NCI-H524 treated with DMSO at 0.1 percent for 48 hours (cell line): ENCODE data around the gene ARFRP1.

Source experiments
- DNase-seq: peaks from one replicate; lab custom pipeline; 2025; lab: John Stamatoyannopoulos, UW

The ARFRP1 gene

DNA sequence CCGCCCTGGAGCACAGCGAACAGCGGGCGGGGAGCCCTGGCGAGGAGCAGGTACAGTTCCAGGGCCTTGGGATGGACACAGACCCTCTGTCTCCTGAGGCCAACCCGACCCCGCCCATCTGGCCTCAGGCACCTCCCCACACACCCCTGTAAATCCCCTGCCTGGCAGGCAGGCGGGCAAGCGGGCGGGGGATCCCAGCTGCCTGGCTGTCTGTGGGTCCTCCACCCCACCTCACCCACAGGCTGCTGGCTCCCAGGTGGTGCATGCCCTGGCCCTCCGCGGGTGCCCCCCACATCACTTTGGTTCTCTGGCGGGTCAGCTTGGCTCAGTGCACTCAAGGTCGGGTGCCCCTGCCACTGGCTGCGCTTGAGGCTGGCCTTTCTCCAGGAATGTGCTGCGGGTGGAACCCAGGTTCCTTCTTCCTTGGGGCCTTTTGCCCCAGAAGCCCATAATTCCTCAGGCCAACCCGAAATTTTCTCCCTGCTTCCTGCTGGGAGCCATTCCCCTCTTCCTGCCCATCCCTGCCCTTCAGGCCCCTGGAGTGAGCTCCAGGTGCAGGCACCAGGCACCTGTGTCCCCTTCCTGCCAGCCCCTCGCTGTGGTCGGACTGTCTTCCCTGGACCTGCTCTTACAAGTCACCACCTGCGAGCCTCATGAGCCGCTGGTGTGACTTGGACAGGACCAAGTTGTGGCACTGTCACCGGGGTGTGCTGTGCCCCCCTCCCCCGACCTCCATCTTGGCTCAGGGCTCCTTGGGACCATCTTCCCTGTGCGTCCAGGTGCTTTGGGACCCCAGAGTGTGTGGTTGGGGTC, 16.7 kb downstream of the ARFRP1 start:
- DNase-seq = no peak

DNA sequence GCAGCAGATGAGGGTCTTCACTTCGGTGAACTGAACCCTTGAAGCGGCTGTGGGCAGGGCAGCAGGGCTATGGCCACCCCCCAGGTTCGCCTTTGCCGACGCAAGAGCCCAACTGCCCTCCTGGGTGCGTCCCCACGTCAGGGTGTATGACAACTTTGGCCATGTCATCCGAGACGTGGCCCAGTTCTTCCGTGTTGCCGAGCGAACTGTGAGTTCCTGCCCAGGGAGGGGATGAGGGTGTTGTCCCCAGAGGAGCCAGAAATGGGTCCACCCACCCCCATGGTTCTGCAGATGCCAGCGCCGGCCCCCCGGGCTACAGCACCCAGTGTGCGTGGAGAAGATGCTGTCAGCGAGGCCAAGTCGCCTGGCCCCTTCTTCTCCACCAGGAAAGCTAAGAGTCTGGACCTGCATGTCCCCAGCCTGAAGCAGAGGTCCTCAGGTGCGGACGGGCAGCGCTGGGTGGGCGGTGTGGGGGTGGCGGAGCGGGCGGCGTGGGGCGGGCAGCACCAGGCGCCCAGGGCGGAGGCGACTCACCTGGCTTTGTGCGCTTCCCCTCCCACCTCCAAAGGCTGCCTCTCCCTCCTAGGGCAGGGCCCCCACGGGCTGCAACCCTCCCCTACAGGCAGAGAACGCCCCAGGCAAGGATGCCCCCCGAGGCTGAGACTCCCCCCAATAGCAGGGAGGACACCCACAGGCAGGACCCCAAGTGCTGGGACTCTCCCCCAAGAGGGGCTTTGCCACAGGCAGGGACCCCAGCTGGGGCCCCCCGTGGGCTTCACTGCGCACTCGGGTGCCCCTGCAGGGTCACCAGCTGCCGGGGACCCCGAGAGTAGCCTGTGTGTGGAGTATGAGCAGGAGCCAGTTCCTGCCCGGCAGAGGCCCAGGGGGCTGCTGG, 17.5 kb downstream of the ARFRP1 start:
- no peak for DNase-seq

GRCh38 chr20:63689046-63690002, 18.5 kb downstream of the ARFRP1 start:
- no peak for DNase-seq

DNA sequence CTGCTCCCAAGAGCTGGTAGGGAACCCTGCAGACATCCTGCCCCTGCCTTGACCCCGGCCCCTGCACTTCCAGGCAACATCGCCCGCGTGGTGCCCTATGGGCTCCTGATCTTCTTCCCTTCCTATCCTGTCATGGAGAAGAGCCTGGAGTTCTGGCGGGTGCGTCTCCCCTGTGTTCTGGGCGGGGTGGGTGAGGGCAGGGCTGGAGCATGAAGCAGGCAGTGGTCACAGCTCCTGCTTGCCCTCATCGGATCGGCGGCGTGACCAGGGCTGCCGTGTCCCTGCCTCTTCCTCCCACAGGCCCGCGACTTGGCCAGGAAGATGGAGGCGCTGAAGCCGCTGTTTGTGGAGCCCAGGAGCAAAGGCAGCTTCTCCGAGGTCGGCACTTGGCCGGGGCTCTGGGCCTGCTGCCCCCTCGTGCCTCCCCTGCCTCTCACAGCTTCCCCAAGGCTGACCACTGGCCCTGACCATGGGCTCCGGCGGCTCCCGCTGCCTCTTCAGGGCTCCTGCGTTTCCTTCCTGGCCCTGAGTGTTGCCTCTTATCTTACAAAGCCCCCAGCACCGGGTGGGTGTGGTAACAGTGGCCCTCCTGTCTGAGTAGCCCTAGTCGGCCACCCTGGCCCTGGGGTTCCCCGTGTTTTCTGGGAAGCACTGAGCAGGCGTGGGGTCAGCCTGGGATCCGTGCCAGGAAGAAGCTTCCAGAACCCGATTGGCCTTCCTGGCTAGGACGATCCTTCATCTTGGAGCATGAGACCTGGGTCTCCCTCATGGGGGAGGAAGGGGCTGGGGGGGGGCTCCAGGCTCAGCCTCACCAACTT, 19.3 kb downstream of the ARFRP1 start:
- no peak for DNase-seq

GRCh38 chr20:63687419-63688178, 20.2 kb downstream of the ARFRP1 start:
- DNase-seq = no peak

GRCh38 chr20:63686492-63687321, 21.1 kb downstream of the ARFRP1 start:
- DNase-seq = no peak

- DNase-seq = no peak
These were observed 21.7 kb downstream of the ARFRP1 start for GRCh38 chr20:63686094-63686491.

DNA sequence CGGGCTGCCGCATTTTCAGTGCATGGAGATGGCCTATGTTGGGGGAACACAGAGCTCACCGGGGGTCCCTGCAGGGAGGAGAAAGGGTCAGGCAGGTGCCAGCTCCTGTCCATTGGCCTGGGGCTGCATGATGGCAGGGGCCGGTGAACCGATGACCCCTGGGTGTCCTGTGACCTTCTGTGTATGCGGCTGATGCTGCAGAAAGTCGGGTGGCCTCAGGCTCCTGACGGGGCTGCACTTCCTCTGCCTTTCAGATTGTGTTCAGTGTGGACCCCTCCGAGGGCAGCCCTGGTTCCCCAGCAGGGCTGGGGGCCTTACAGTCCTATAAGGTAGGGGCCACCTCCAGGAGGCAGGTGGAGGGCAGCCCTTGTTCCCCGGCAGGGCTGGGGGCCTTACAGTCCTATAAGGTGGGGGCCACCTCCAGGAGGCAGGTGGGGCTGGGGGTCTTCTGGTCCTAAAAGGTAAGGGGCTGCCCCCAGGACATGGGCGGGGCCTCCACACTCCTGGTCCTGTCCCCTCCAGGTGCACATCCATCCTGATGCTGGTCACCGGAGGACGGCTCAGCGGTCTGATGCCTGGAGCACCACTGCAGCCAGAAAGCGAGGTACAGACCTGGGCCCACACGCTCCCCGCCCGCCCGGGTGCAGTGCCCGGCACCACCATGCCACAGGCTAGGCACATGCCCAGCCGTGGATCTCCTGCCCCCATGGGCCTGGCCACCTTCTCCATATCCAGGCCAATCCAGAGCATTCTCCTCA, 22.3 kb downstream of the ARFRP1 start:
- no peak for DNase-seq

- DNase-seq = no peak
These were observed 25.2 kb downstream of the ARFRP1 start for GRCh38 chr20:63682384-63683139.

DNA sequence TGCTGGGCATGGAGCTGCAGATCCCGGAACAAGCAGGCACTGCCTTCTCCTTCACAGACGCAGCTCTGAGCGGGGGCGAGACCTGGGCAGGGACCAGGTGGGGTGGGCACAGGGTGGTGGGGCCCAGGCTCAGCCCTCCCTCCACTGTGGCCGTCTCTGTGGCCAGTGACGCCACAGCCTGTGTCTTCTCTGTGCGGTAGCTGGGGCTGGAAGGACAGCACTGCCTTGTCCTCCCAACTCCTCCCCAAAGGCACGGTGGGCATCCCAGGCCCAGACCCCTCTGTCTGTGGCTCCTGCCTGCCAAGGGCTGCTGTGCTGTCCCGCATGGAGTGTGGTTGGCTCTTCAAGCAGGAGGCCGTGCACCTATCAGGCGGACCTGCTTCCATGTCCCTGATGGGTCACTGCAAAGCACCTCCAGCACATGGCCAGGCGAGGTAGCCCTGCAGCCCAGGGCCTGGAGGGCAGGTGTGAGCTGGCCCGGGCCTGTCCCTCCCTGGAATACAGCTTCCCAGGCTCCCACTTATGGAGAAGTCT, 26.1 kb downstream of the ARFRP1 start:
- DNase-seq = no peak

DNA sequence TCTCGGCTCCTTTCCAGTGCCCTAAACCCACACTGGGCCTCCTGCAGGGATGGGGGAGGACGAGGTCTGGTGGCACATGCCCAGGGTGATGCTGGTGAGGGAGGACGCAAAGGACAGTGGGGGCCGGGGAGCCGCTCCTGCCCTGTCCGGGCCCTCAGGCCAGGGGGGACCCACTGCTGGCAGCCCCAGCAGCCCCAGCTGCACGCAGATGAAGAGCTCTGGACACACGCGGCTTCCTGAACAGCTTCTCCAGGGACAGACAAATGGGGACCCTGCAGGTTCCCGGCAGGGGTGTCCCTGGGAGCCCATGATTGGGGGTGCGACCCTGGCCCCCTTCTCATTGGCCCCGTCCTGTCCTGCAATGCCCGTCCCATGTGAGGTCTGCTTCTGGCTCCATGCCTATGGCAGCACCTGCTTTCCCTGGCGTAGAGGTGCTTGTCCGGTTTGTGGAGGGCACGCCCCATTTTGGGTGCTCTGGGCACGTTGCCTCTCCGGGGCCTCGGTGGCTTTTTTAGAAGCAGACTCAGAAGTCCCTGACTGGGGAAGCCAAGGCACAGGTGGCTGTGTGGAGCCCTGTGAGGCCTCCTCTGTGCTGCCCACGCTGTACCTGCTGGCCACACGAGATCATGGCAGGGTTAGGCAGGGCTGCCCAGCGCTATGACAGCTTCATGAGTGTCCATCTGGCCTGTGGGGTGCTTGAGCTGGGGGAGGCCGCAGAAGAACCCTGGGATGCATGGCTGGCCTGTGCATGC, 26.7 kb downstream of the ARFRP1 start:
- no peak for DNase-seq

- no peak for DNase-seq
These were observed 27.3 kb downstream of the ARFRP1 start for GRCh38 chr20:63680427-63680826.

- no peak for DNase-seq
These were observed 27.9 kb downstream of the ARFRP1 start for GRCh38 chr20:63679799-63680305.

GRCh38 chr20:63678667-63679465, 28.9 kb downstream of the ARFRP1 start:
- no peak for DNase-seq

- no peak for DNase-seq
These were observed 29.7 kb downstream of the ARFRP1 start for GRCh38 chr20:63678071-63678470.
